HepG2 (cell line): Measurements from ENCODE around the gene EIF4A3. TPM values are rescaled to one million over a fixed set of nuclear protein-coding genes. Genes with fewer than 3 reads are reported as not detected.

Experiments used
- CAMTA2 ChIP-seq: sonication (generic); formaldehyde crosslinking; IDR thresholded peaks from 2 replicates; pipeline ENCODE4 v1.4.0; 2020; ENCODE audit warnings: mild to moderate bottlenecking, missing genetic modification reagents, borderline replicate concordance
- DNMT1 ChIP-seq: sonication (generic); formaldehyde crosslinking; IDR thresholded peaks from 2 replicates; pipeline ENCODE4 v1.5.1; 2020; ENCODE audit warnings: mild to moderate bottlenecking, missing genetic modification reagents
- ERF ChIP-seq: IDR thresholded peaks from 2 replicates; pipeline ENCODE4 v1.6.1; 2018; ENCODE audit warnings: missing biosample characterization, missing genetic modification reagents
- ETS1 ChIP-seq: sonication (generic); formaldehyde crosslinking; IDR thresholded peaks from 2 replicates; pipeline ENCODE4 v1.4.0; 2020; ENCODE audit warnings: missing genetic modification reagents
- GMEB1 ChIP-seq: sonication (generic); formaldehyde crosslinking; IDR thresholded peaks from 2 replicates; pipeline ENCODE4 v1.5.1; 2020; ENCODE audit warnings: missing genetic modification reagents, mild to moderate bottlenecking, borderline replicate concordance
- HOXA9 ChIP-seq: sonication (generic); formaldehyde crosslinking; IDR thresholded peaks from 2 replicates; pipeline ENCODE4 v1.8.1; 2022; ENCODE audit warnings: missing genetic modification reagents, mild to moderate bottlenecking, moderate library complexity, borderline replicate concordance
- IRX3 ChIP-seq: sonication (generic); formaldehyde crosslinking; IDR thresholded peaks from 2 replicates; pipeline ENCODE4 v1.8.1; 2023; ENCODE audit warnings: mild to moderate bottlenecking, low read depth, missing genetic modification reagents, borderline replicate concordance
- KLF11 ChIP-seq: IDR thresholded peaks from 2 replicates; pipeline ENCODE4 v1.6.1; 2016; ENCODE audit warnings: missing compliant biosample characterization
- MED13 ChIP-seq: sonication (generic); formaldehyde crosslinking; IDR thresholded peaks from 2 replicates; pipeline ENCODE4 v1.5.0; 2020; ENCODE audit warnings: missing genetic modification reagents
- NCOR1 ChIP-seq: fragments of 200-600 bp; sonication (generic); IDR thresholded peaks from 2 replicates; pipeline ENCODE4 v1.7.0; 2017; ENCODE audit warnings: antibody characterized with exemption, low read length, borderline replicate concordance
- RFXANK ChIP-seq: IDR thresholded peaks from 2 replicates; pipeline ENCODE4 v1.6.1; 2016
- SPEN ChIP-seq: sonication (generic); formaldehyde crosslinking; IDR thresholded peaks from 2 replicates; pipeline ENCODE4 v1.5.1; 2020; ENCODE audit warnings: low read depth, mild to moderate bottlenecking, missing genetic modification reagents
- TBX3 ChIP-seq: fragments of 450-650 bp; IDR thresholded peaks from 2 replicates; pipeline ENCODE4 v1.6.1; 2017; ENCODE audit warnings: antibody characterized with exemption, mild to moderate bottlenecking, inconsistent platforms, borderline replicate concordance
- TRIM22 ChIP-seq: fragments of 450-650 bp; IDR thresholded peaks from 2 replicates; pipeline ENCODE4 v1.6.1; 2017
- ZFP1 ChIP-seq: IDR thresholded peaks from 2 replicates; pipeline ENCODE4 v1.6.1; 2016
- ZNF18 ChIP-seq: sonication (generic); formaldehyde crosslinking; IDR thresholded peaks from 2 replicates; pipeline ENCODE4 v1.8.0; 2022; ENCODE audit warnings: mild to moderate bottlenecking, missing genetic modification reagents; ENCODE audit not compliant: insufficient replicate concordance
- ZNF256 ChIP-seq: sonication (generic); formaldehyde crosslinking; conservative IDR thresholded peaks from 2 replicates; pipeline ENCODE4 v1.4.0; 2020; ENCODE audit warnings: missing genetic modification reagents
- ZNF260 ChIP-seq: sonication (generic); formaldehyde crosslinking; IDR thresholded peaks from 2 replicates; pipeline ENCODE4 v1.4.0; 2020; ENCODE audit warnings: missing genetic modification reagents, low read depth, mild to moderate bottlenecking, borderline replicate concordance
- ZNF563 ChIP-seq: sonication (generic); formaldehyde crosslinking; IDR thresholded peaks from 2 replicates; pipeline ENCODE4 v1.8.0; 2022; ENCODE audit warnings: mild to moderate bottlenecking, moderate library complexity, missing genetic modification reagents
- ZNF567 ChIP-seq: sonication (generic); formaldehyde crosslinking; IDR thresholded peaks from 2 replicates; pipeline ENCODE4 v1.8.1; 2023; ENCODE audit warnings: mild to moderate bottlenecking, missing genetic modification reagents, borderline replicate concordance
- ZNF597 ChIP-seq: sonication (generic); formaldehyde crosslinking; IDR thresholded peaks from 2 replicates; pipeline ENCODE4 v1.5.0; 2020; ENCODE audit warnings: missing genetic modification reagents
- ZNF766 ChIP-seq: sonication (generic); formaldehyde crosslinking; IDR thresholded peaks from 2 replicates; pipeline ENCODE4 v1.5.0; 2020; ENCODE audit warnings: missing genetic modification reagents, borderline replicate concordance
- ZSCAN29 ChIP-seq: sonication (generic); formaldehyde crosslinking; conservative IDR thresholded peaks from 2 replicates; pipeline ENCODE4 v1.4.0; 2020; ENCODE audit warnings: mild to moderate bottlenecking, missing genetic modification reagents
- polyA plus RNA-seq, 8 experiments: library from polyadenylated mRNA; depleted of rRNA in 3 of 8; stranded (reverse) in 7 of 8; unstranded in 1 of 8; fragments of >200 nt; fragmentation: Illumina TruSeq in 4 of 8; extraction: Trizol in 4 of 8; gene quantifications; 2 replicates each; pipeline versions ENCODE4 v1.2.1 to v1.2.3, GENCODE V29; 2011 to 2016; ENCODE audit warnings: low read depth in 4 of 8, missing spikeins in 1 of 8, mixed read lengths in 1 of 8; ENCODE audit not compliant: insufficient read depth in 1 of 8
- total RNA-seq, 5 experiments: library from RNA; depleted of rRNA; stranded (reverse); fragments of >200 nt; fragmentation: Illumina TruSeq; extraction: Trizol; gene quantifications; 2 replicates each; pipeline ENCODE4 v1.2.3, GENCODE V29; 2016; ENCODE audit warnings: low read depth in 1 of 5

EIF4A3 gene
- total and polyA plus RNA-seq, 2 of the 13 experiments (the other 11 are each of a cell fraction or from before 2014, with no cell fraction given): 145 to 187 TPM

- peak; percentile 100 for TF ChIP-seq GMEB1 (CRISPR knock-in tag)
- TF ChIP-seq ZNF18 (CRISPR knock-in tag): peak; percentile 37
- TF ChIP-seq SPEN (CRISPR knock-in tag): peak; percentile 100
- peak; percentile 91 for TF ChIP-seq IRX3
- TF ChIP-seq TRIM22: no peak
- TF ChIP-seq ZNF256 (CRISPR knock-in tag): peak; percentile 88; the same call in 1 of the 2 replicates
- peak; percentile 34; the same call in 1 of the 2 replicates for TF ChIP-seq HOXA9 (CRISPR knock-in tag)
- no peak for TF ChIP-seq ZNF260 (CRISPR knock-in tag)
- TF ChIP-seq ZNF766 (CRISPR knock-in tag): no peak
- no peak for TF ChIP-seq ZNF597 (CRISPR knock-in tag)
- peak; percentile 79 for TF ChIP-seq TBX3
- peak; percentile 77; the same call in 1 of the 2 replicates for TF ChIP-seq MED13
- TF ChIP-seq ETS1 (CRISPR knock-in tag): peak; percentile 91
- TF ChIP-seq ZNF567 (CRISPR knock-in tag): peak; percentile 66; the same call in 1 of the 2 replicates
- TF ChIP-seq NCOR1: peak; percentile 27; the same call in 1 of the 2 replicates
- TF ChIP-seq ZFP1 (CRISPR knock-in tag): peak; percentile 72; the same call in 1 of the 2 replicates
- no peak; the same call in 1 of the 2 replicates for TF ChIP-seq CAMTA2 (CRISPR knock-in tag)
- TF ChIP-seq ZNF563 (CRISPR knock-in tag): peak; percentile 98
- TF ChIP-seq ZSCAN29 (CRISPR knock-in tag): peak; percentile 85
- no peak for TF ChIP-seq RFXANK (CRISPR knock-in tag)
- TF ChIP-seq ERF (CRISPR knock-in tag): peak; percentile 98
- TF ChIP-seq KLF11 (CRISPR knock-in tag): peak; percentile 88
- peak; percentile 100 for TF ChIP-seq DNMT1 (CRISPR knock-in tag)
These were observed at the start of gene EIF4A3 (continued) for GRCh38 chr17:80147035-80147822.
